ENCODE measurements around the gene NMD3.
"Not testable (repeated sequence)": the region's sequence is repeated elsewhere in the genome, so short reads cannot be mapped to it uniquely, and the experiment has no call there.

Gene NMD3

GRCh38 chr3:161220850-161221753 is at the start of gene NMD3:
NMD3 (plus strand) TSS chr3:161221311; CDS start chr3:161222014, 703 bp downstream.
- DNase-seq (ENCODE audit: low spot score), result peak; percentile 91

DNA sequence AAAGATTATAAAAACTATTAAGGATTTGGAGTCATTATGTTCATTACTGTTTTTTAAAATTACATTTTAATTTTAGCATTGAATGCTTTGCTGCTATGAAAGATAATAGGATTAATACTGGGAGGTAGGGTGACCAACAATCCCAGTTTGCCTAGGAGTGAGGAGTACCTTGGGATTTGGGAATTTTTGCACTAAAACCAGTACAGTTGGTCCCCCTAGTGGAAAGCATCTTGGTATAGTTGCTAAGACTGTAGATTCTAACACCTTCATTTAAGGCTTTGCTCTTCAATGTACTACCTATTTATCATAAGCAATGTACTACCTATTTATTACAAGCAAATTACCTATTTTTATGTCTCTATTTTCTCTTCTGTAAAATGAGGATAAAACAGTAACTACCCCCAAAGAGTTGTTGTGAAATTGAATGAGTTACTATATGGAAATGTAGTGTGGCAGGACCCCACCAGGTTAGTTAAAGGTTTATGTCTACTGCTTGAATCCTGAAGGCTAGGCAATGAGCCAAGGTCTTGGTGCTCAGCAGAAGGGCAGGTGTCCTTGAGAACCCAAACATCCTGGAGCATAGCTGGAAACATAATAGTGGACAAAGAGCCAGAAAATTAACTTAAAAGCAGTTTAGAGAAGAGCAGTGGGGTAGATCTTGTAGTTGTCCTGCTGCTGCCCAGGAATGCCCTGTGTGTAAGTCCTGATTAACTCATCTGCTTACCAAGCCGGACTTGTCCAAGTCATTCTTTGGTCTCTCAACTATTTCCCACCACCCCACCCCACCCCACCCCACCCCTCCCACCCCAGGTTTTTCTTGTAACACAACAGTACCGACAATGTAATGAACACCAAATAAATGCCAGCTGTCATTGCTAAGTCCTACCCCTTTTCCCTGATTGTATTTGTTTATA is 49.2 kb upstream of the NMD3 start:
- DNase-seq (ENCODE audit: low spot score), result no peak

- DNase-seq (ENCODE audit: low spot score), result no peak
Observed at GRCh38 chr3:161175506-161175905, 45.6 kb upstream of the NMD3 start.

DNA sequence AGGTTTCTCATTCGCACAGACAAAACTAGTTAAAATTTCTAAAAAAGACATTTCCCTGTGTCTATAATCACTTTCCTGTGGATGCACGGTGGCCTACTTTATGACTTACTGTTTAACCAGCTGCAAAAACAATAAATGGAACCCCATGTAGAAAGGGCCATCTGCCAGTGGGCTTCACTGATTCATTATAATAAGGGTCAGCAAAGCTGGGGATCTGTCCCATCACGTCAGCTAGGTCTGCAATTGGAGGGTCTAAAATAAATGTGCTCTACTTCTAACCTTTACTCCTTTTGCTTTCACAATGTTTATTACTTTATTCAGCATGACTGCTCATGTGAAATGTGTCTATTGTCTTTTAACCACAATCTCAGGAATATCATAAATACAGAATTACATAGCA is 43.1 kb upstream of the NMD3 start:
- no peak for DNase-seq (ENCODE audit: low spot score)

- DNase-seq (ENCODE audit: low spot score), result not testable (repeated sequence)
Observed at GRCh38 chr3:161181371-161181770, 39.7 kb upstream of the NMD3 start.

DNA sequence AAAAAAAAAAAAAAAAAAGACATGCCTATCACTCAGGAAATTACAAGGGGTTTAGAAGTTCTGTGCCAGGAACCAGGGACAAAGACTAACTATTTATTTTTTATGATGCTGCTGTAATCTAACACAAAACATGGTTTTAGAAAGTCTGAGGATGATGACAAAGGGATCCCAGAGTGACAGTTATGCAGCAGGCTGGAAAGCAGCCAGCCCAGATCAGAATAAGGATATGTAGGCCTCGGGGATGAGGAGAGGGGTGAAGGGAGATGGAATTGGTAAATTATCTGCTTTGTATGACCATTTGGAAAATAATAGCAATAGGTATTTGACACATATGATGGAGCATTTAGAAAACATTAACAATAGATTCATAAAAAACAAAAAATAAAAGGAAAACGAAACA is 34.1 kb upstream of the NMD3 start:
- peak; percentile 8 for DNase-seq (ENCODE audit: low spot score)

DNA sequence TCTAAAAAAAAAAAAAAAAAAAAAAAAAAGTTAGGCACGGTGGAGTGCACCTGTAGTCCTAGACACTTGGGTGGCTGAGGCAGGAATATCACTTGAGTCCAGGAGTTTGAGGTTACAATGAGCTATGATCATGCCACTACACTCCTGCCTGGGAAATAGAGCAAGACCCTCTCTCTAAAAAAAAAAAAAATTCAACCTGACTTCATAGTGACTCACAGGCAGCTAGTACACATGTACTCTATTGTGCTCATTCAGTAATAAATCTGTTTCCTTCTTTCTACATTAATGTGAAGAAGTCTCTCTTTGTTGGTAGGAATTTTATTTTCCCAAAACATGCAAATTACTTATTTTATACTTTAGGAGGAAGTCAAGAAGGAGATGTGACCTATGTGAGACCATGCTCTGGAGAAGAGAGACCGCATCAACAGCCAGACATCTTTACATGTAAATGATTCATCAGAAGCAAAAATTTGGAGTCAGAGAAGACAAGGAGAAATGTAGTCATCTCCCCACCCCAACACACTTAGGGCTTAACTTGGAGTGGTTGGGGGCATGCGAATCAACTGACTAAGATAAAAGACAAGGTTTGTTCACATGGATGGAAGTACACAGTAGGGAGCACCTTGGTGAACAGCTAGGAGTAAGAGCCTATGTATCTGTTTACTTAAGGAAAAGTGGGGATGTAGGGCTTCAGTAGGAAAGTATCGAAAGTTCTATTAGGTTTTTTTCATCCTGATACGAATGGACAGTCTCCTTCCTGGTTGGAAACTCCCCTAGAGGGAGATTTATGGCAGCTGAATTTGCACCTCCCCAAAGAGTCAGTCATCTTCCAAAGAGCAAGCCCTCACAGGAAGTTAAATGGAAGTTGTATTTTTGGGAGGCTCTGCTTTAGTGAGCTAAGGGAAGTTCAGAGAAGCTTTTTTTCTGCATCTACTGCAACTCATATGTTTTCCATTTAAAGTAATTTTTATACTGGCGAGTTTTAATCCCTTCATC is 23.0 kb upstream of the NMD3 start:
- no peak for DNase-seq (ENCODE audit: low spot score)

DNA sequence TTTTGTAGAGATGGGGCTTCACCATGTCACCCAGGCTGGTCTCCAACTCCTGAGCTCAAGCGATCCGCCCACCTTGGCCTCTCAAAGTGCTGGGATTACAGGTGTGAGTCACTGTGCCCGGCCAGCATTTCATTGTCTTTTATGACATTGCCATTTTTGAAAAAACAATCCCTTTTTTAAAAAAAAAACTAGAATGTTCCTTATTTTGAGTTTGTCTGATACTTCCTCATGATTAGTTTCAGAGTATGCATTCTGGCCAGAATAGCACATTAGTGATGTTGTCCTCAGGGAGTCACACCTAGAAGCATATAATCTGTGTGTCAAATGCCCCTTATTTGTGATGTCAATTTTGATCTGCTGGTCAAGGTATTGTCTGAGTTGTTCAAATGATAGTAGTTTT is 21.2 kb upstream of the NMD3 start:
- no peak for DNase-seq (ENCODE audit: low spot score)

DNA sequence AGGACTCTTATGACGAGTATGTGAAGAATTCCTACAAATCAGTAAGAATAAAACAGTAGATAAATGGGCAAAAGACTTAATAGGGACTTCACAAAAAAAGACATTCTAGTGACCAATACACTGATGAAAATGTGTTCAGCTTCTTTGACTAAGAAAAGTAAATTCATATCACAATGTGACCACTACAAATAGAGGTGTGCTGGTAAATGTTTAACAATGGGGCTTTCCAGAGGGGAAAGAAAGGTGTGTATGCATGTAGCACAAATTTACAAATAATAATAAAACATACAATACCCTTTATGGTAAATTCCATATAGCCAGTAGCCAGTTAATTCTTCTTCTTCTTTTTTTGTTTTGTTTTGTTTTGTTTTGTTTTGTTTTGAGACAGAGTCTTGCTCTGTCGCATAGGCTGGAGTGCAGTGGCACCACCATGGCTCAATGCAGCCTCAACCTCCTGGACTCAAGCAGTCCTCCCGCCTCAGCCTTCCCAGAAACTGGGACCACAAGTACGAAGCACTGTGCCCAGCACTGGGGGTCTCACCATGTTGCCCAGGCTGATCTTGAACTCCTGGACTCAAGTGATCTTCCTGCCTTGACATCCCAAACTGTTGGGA is 17.5 kb upstream of the NMD3 start:
- DNase-seq (ENCODE audit: low spot score), result no peak

DNA sequence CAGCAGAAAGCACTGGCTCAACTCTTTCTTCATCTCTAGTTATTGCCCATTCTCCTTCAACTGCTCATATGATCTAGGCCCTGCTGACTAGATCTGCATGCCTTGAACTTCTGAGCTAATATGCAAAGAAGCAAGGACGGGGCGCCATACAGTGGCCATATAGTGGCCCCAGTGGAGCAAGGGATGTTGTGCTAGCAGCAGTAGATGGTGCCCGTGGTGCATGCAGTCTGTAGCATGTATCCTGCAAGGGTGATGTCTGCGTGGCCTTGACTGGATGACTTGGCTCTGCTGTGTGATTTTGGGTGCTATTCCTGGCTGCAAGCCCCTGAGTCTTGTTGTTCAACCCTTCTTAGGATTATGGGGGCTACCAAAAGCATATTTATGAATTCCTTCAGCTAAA is 12.2 kb upstream of the NMD3 start:
- no peak for DNase-seq (ENCODE audit: low spot score)

- DNase-seq (ENCODE audit: low spot score), result peak; percentile 42
Observed at GRCh38 chr3:161212171-161212771, 8.8 kb upstream of the NMD3 start.

DNA sequence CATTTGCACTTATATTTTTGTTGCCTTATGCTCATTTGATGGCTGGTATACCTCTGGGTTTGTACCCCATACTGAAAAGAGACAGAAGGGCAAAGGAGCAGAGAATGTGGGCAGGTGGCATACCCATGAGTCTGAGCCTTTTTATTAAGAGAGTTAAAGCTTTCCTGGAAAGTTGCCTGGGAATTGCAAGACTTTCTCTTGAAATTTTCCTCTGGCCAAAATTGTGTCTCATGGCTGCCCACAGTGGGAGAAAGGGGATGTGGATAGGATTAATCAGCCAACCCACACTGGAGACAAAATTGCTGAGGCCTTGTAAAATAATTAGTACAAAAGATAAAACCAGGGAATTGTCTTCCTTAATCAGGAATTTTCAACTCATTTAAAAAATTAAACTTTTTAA is 8.2 kb upstream of the NMD3 start:
- DNase-seq (ENCODE audit: low spot score), result peak; percentile 27

DNA sequence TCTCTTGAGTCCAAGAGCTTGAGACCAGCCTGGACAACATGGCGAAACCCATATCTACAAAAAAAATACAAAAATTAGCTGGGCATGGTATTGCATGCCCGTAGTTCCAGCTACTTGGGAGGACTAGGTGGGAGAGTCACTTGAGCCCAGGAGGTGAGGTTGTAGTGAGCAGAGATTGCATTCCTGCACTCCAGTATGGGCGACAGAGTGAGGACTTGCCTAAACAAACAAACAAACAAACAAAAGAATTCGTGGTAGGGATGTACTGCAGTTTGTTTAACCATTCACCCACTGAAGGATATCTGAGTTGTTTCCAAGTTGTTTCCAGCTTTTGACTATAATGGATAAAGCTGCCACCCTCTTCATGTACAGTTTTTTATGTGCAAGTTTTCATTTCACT is 7.5 kb upstream of the NMD3 start:
- no peak for DNase-seq (ENCODE audit: low spot score)

GRCh38 chr3:161215185-161215584 is 5.9 kb upstream of the NMD3 start:
- DNase-seq (ENCODE audit: low spot score), result no peak

DNA sequence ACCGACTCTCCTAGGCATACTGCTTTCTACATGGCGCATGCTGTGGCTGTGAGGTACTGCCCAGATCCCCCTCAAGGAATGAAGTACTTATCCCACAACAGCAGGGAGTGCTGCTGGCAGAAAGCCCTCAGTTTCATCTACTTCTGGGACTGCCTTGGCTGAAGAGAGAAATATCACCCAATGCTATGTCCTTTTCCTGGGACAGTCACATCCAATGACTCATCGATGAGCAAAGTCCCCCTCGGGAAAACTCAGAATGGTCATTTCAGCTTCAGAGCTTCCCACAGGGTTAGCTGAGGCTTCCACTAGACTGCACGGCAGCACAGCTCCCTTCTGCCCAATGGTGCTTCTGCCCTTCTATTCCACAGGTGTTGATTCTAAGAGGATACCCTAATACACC is 3.6 kb upstream of the NMD3 start:
- DNase-seq (ENCODE audit: low spot score), result no peak

DNA sequence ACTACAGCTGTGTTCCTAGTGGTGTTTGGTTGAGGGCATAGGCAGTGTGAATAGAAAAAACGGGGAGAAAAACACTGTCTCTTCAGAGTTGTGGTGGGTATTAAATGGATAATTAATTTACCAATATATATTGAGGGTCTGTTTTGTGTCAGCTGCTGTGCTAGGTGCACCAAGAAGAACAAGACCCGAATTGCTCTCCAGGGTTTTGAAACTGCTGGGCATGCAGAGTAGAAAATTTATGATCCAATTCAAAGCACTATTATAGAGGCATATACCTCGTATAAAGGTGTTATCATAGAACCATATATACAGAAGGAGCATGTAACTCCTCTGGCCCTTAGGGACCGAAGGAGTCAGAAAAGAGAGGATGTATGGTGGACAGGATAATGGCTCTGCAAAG is 1.6 kb upstream of the NMD3 start:
- DNase-seq (ENCODE audit: low spot score), result no peak

GRCh38 chr3:161221806-161222600 is 892 bp downstream of the NMD3 start:
- DNase-seq (ENCODE audit: low spot score), result peak; percentile 29

DNA sequence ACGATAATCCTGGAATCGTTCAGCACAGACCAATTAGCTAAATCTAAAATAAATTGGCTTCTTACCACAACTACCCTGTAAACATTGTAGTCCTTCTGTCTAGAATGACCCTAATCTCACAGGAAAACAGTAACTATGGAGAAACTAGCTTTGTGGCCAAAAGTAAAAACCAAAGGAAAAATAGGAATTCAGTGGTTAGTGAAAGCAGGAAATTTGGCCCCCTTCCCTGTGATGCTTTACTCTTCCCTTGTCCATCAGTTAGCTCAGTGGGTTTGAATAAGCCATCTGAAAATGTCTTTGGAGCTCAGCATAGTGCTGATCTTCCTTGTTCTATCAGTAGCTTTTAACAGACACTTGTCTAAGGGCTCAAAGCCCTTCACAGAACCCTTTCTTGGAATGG is 1.6 kb downstream of the NMD3 start:
- peak; percentile 13 for DNase-seq (ENCODE audit: low spot score)

DNA sequence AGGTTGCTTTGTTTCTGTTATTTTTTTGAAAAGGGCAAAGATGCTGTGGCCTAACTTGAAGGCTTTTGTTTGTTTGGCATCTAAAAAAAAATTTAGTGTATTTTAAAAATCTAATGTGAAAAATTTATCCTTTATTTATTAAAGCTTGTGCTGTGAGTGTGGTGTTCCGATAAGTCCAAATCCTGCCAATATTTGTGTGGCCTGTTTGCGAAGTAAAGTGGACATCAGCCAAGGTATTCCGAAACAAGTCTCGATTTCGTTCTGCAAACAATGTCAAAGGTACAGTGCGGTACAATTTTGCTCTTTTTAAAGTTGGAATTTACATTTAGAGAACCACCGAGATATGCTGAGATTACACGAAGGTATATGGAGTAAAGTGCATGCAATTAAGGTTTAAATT is 3.7 kb downstream of the NMD3 start:
- DNase-seq (ENCODE audit: low spot score), result no peak

DNA sequence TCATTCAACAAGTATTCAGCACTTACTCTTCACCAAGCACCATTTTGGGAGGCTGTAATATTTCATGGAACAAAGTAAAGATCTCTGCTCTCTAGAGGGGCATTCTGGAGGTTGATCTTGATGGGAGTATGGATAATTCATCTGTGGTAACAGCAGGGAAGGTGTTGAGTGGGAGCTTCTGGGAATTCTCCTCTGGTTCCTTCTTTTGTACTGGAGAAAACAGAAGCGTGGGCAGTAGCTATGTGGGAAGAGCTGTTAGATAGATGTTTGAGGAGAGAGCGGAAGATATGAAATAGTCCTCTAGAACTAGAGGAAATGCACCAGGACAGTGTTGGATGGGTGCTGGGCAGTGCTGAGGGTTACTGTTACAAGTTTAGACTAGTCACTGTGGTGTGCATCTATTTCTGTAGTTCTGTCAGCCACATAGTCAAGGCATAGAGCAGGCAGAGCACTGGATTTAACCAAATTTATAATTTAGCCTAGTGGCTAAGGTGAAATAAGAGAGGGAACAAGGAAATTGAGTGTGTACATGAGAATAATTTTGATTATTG is 9.6 kb downstream of the NMD3 start:
- no peak for DNase-seq (ENCODE audit: low spot score)
